ENCODE results near the gene TCAP. TPM values are rescaled to one million over a fixed set of nuclear protein-coding genes. Genes with fewer than 3 reads are reported as not detected.
"Not testable (repeated sequence)": the region's sequence is repeated elsewhere in the genome, so short reads cannot be mapped to it uniquely, and the experiment has no call there.

Gene TCAP
- total RNA-seq, 1 donor from 2014 or later, result 1.7 TPM

- intact Hi-C loops (cut with micrococcal nuclease), result loop anchor here (1.0 kb wide), 1 partner anchor 10 kb away; the partner anchor contains the start of gene PGAP3
Measured at GRCh38 chr17:39678340-39679116, 13.4 kb downstream of the TCAP start.

GRCh38 chr17:39679521-39680192 lies 14.5 kb downstream of the TCAP start:
- intact Hi-C loops (cut with micrococcal nuclease), result loop anchor here (1.0 kb wide), 1 partner anchor 9 kb away; the partner anchor contains the start of gene PGAP3

GRCh38 chr17:39683295-39683939 lies 18.3 kb downstream of the TCAP start:
- intact Hi-C loops (cut with micrococcal nuclease), result no loop called here

- intact Hi-C loops (cut with micrococcal nuclease), result no loop called here
Measured at GRCh38 chr17:39684369-39685192, 19.4 kb downstream of the TCAP start.

- intact Hi-C loops (cut with micrococcal nuclease), result loop anchor here (1.0 kb wide), 1 partner anchor 67 kb away; no protein-coding TSS in a partner anchor
Measured at GRCh38 chr17:39687101-39687545, 22.0 kb downstream of the TCAP start.

GRCh38 chr17:39687546-39688474 lies 22.7 kb downstream of the TCAP start, which contains the start of gene PGAP3:
Gene PGAP3 (minus strand): TSS chr17:39688057. CDS start chr17:39688014, 43 bp downstream.
- intact Hi-C loops (cut with micrococcal nuclease), result loop anchor here (1.0 kb wide), 6 partner anchors 9 to 292 kb away; partner anchors contain the start of genes LRRC3C, MIEN1, ORMDL3 and PSMD3

- intact Hi-C loops (cut with micrococcal nuclease), result loop anchor here (1.0 kb wide), 5 partner anchors 9 to 292 kb away; partner anchors contain the start of genes LRRC3C, MIEN1, ORMDL3 and PSMD3
Measured at GRCh38 chr17:39688475-39688835, 23.3 kb downstream of the TCAP start.

- intact Hi-C loops (cut with micrococcal nuclease), result loop anchor here (1.0 kb wide), 5 partner anchors 10 to 291 kb away; partner anchors contain the start of genes LRRC3C, MIEN1, ORMDL3 and PSMD3
Measured at GRCh38 chr17:39688945-39689344, 23.8 kb downstream of the TCAP start.

- intact Hi-C loops (cut with micrococcal nuclease), result no loop called here
Measured at GRCh38 chr17:39694593-39694992, 29.4 kb downstream of the TCAP start.

- intact Hi-C loops (cut with micrococcal nuclease), result no loop called here
Measured at GRCh38 chr17:39695089-39695474, 29.9 kb downstream of the TCAP start.

- intact Hi-C loops (cut with micrococcal nuclease), result no loop called here
Measured at GRCh38 chr17:39696731-39697130, 31.6 kb downstream of the TCAP start.

- intact Hi-C loops (cut with micrococcal nuclease), result no loop called here
Measured at GRCh38 chr17:39697961-39698360, 32.8 kb downstream of the TCAP start.

GRCh38 chr17:39699157-39699817 lies 34.1 kb downstream of the TCAP start:
- intact Hi-C loops (cut with micrococcal nuclease), result not testable (repeated sequence)

- intact Hi-C loops (cut with micrococcal nuclease), result no loop called here
Measured at GRCh38 chr17:39699818-39700147, 34.6 kb downstream of the TCAP start, which contains the start of gene ERBB2. Gene ERBB2 (plus strand): TSS chr17:39700064. CDS start chr17:39700239, 175 bp downstream.

GRCh38 chr17:39700148-39700987 lies 35.2 kb downstream of the TCAP start:
- intact Hi-C loops (cut with micrococcal nuclease), result no loop called here

- intact Hi-C loops (cut with micrococcal nuclease), result no loop called here
Measured at GRCh38 chr17:39701012-39701783, 36.0 kb downstream of the TCAP start.

- intact Hi-C loops (cut with micrococcal nuclease), result no loop called here
Measured at GRCh38 chr17:39701784-39702422, 36.8 kb downstream of the TCAP start.
